ENCODE data around the gene EEF1A2. TPM values are rescaled to one million over a fixed set of nuclear protein-coding genes. Genes with fewer than 3 reads are reported as not detected.

EEF1A2 gene
- total and polyA plus RNA-seq, 2 experiments from 2014 or later, result 1.3 to 37.1 TPM

GRCh38 chr20:63486300-63486855, 12.5 kb downstream of the EEF1A2 start:
- TF ChIP-seq REST (IDR thresholded peaks at IDR 0.05; ENCODE audit: unreplicated experiment) (no peak), EZH2 (IDR thresholded peaks at IDR 0.05; ENCODE audit: low read depth, unreplicated experiment) (no peak)
- peaks cover 6% of the 10 kb centered on the region; the same call in 1 of the 2 replicates for H3K4me1 ChIP-seq (ENCODE audit: insufficient read depth)
- no peak overlapping the region for H2AFZ ChIP-seq
- H3F3A ChIP-seq (replicated peaks; ENCODE audit: low read depth), result no peaks in the 10 kb centered on the region
- Mint-ChIP-seq H3K9me3 (peaks cover 3% of the 10 kb centered on the region; the same call in 1 of the 3 replicates), H3K4me1 (peaks cover 20% of the 10 kb centered on the region), H3K27me3 (ENCODE audit: insufficient read depth, low read depth, poor library complexity) (peaks cover 35% of the 10 kb centered on the region), H3K4me3 (no peak overlapping the region; the same call in 2 of the 3 replicates), H3K27ac (no peak overlapping the region), H3K36me3 (ENCODE audit: low read depth) (peaks cover 4% of the 10 kb centered on the region; the same call in 1 of the 3 replicates)
- H3K27ac ChIP-seq (ENCODE audit: low read depth), result no peak overlapping the region
- H3K4me3 ChIP-seq, result no peak overlapping the region
- H3K27me3 ChIP-seq (ENCODE audit: insufficient read depth), result peaks cover 27% of the 10 kb centered on the region
- no peaks in the 10 kb centered on the region for H3K79me2 ChIP-seq (replicated peaks; ENCODE audit: insufficient read depth)
- H3K9me2 ChIP-seq (ENCODE audit: insufficient read depth), result 0 out of 2 replicates have a peak, but pooled peaks cover under 1% of the 10 kb centered on the region
- ATAC-seq, result no peak
- H4K20me1 ChIP-seq (replicated peaks; ENCODE audit: insufficient read depth), result no peaks in the 10 kb centered on the region
- no peaks in the 10 kb centered on the region for H3K36me3 ChIP-seq (ENCODE audit: insufficient read depth)
- DNase-seq (ENCODE audit: low spot score), result no peak
- no peak overlapping the region for H3K4me2 ChIP-seq

- Mint-ChIP-seq H3K27me3 (ENCODE audit: insufficient read depth, low read depth, poor library complexity) (peaks cover 31% of the 10 kb centered on the region), H3K27ac (no peak overlapping the region), H3K36me3 (ENCODE audit: low read depth) (peaks cover 3% of the 10 kb centered on the region; the same call in 1 of the 3 replicates)
Measured at GRCh38 chr20:63484651-63485403, 14.1 kb downstream of the EEF1A2 start.

GRCh38 chr20:63484236-63484635, 14.6 kb downstream of the EEF1A2 start:
- H3K27me3 Mint-ChIP-seq (ENCODE audit: insufficient read depth, low read depth, poor library complexity), result peaks cover 27% of the 10 kb centered on the region
- Histone ChIP-seq H3K4me2 (no peak overlapping the region), H3F3A (replicated peaks; ENCODE audit: low read depth) (no peaks in the 10 kb centered on the region), H2AFZ (no peak overlapping the region), H3K4me3 (no peak overlapping the region), H3K36me3 (ENCODE audit: insufficient read depth) (no peaks in the 10 kb centered on the region), H3K79me2 (replicated peaks; ENCODE audit: insufficient read depth) (no peaks in the 10 kb centered on the region), H3K27ac (ENCODE audit: low read depth) (no peak overlapping the region), H3K27me3 (ENCODE audit: insufficient read depth) (peaks cover 19% of the 10 kb centered on the region), H4K20me1 (replicated peaks; ENCODE audit: insufficient read depth) (no peaks in the 10 kb centered on the region), H3K4me1 (ENCODE audit: insufficient read depth) (peaks cover 7% of the 10 kb centered on the region; the same call in 1 of the 2 replicates), H3K9me2 (ENCODE audit: insufficient read depth) (no peaks in the 10 kb centered on the region)
- peaks cover 29% of the 10 kb centered on the region for H3K4me1 Mint-ChIP-seq
- H3K9me3 Mint-ChIP-seq, result peaks cover 3% of the 10 kb centered on the region; the same call in 1 of the 3 replicates
- H3K27ac Mint-ChIP-seq, result no peak overlapping the region
- peaks cover 3% of the 10 kb centered on the region; the same call in 1 of the 3 replicates for H3K36me3 Mint-ChIP-seq (ENCODE audit: low read depth)
- ATAC-seq (no peak), DNase-seq (ENCODE audit: low spot score) (no peak)
- no peak for TF ChIP-seq CTCF (conservative IDR thresholded peaks at IDR 0.05; ENCODE audit: low read depth in 2 of 2)
- TF ChIP-seq ZNF331 (CRISPR knock-in tag; IDR thresholded peaks at IDR 0.05; ENCODE audit: low read depth), result no peak
- TF ChIP-seq POLR2AphosphoS5 (IDR thresholded peaks at IDR 0.05; ENCODE audit: low read depth), result no peak
- no peak for TF ChIP-seq CREB1 (CRISPR knock-in tag; IDR thresholded peaks at IDR 0.05; ENCODE audit: low read depth)
- no peak for TF ChIP-seq EZH2 (IDR thresholded peaks at IDR 0.05; ENCODE audit: low read depth, unreplicated experiment)
- H3K4me3 Mint-ChIP-seq, result no peak overlapping the region

More at GRCh38 chr20:63484651-63485403, 14.1 kb downstream of the EEF1A2 start:
- Histone ChIP-seq H3K27me3 (ENCODE audit: insufficient read depth) (peaks cover 25% of the 10 kb centered on the region), H3F3A (replicated peaks; ENCODE audit: low read depth) (no peaks in the 10 kb centered on the region), H3K79me2 (replicated peaks; ENCODE audit: insufficient read depth) (no peaks in the 10 kb centered on the region), H4K20me1 (replicated peaks; ENCODE audit: insufficient read depth) (no peaks in the 10 kb centered on the region), H3K27ac (ENCODE audit: low read depth) (no peak overlapping the region), H3K9me2 (ENCODE audit: insufficient read depth) (no peaks in the 10 kb centered on the region), H3K4me2 (no peak overlapping the region), H3K4me1 (ENCODE audit: insufficient read depth) (peaks cover 7% of the 10 kb centered on the region; the same call in 1 of the 2 replicates), H3K36me3 (ENCODE audit: insufficient read depth) (no peaks in the 10 kb centered on the region), H3K4me3 (no peak overlapping the region), H2AFZ (no peak overlapping the region)
- TF ChIP-seq EZH2phosphoT487 (IDR thresholded peaks at IDR 0.05; ENCODE audit: unreplicated experiment), result no peak
- H3K9me3 Mint-ChIP-seq, result peaks cover 3% of the 10 kb centered on the region; the same call in 1 of the 3 replicates
- peaks cover 26% of the 10 kb centered on the region for H3K4me1 Mint-ChIP-seq
- ATAC-seq (no peak), DNase-seq (ENCODE audit: low spot score) (no peak)
- H3K4me3 Mint-ChIP-seq, result no peak overlapping the region

Measured in GM23338 (cell line).